NCI-H1436 (cell line): ENCODE data around the gene EDNRB.
"Not testable (repeated sequence)": the region's sequence is repeated elsewhere in the genome, so short reads cannot be mapped to it uniquely, and the experiment has no call there.

Experiments used
- DNase-seq: peaks from one replicate; lab custom pipeline; 2025; lab: John Stamatoyannopoulos, UW

EDNRB gene

DNA sequence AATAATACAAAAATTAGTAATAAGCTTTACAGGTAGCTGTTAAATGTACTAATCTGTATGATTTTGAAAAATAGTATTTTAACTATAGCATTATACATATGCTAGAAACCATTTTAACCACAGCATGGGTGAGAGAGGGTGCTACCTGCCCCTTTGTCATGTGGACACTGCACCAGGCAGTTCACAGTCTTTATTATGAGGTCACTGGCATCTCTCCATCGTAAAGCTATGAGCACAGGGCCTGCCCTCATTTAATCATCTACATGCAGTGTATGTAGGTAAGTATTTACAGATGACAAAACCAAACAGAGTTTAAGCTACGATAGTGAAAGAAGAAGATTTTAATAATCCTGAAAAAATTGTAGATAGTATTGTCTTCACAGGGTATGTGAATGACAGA lies 21.7 kb downstream of the EDNRB start:
- DNase-seq, result no peak

DNA sequence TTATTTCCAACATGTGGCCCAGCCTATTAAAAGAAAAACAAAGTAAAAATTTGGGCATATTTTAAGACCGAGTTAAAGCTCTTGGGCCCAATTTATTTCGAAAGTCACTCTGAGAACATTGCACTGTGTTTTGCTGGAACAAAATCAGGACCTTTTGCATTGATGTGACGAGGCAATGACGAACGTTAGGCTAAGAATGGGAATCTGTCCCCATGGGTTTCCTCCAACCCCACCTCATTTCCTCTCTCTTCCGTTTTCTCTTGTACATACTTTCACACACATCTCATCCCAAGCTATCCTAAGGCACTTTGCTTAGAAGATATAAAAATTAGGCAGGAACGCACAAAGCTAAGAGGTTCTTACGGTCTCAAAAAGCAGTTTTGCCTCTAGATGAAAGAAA lies 22.1 kb downstream of the EDNRB start:
- DNase-seq, result no peak

DNA sequence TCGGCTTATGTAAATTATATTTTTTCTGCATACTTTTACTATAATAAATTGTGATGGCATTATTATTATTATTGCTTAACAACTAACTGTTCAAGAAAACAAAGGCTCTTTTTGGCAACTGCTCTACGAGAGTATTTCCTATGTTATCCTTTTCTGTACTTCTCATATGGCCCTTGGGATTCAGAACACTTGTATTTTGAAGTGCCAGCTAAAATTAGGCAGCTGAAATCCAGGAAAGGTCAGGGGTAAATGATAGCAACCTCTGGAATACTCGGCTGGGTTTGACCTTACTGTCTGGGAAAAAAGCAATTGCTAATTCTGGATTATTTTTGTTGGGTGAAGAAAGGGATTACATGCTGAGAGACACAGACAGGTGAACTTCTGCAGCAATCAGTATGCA lies 23.9 kb downstream of the EDNRB start:
- no peak for DNase-seq

DNA sequence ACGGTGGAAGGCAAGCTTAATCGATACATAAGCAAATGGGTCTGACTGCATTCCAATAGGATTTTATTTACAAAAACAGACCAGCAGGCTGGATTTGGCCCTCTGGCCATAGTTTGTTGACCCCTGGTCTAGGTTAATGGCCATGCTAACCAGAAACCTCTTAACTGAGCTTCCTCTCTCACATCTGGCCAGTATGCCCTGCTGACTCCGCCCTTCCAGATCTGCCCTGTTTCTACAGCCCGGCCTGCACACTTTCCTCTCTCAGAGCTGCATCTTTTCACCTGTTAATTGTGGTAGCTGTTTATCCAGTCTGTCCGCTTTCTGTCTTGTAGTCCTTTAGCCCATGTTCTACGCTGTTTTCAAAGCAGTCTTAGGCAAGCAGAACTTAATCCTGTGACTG lies 25.6 kb downstream of the EDNRB start:
- no peak for DNase-seq

DNA sequence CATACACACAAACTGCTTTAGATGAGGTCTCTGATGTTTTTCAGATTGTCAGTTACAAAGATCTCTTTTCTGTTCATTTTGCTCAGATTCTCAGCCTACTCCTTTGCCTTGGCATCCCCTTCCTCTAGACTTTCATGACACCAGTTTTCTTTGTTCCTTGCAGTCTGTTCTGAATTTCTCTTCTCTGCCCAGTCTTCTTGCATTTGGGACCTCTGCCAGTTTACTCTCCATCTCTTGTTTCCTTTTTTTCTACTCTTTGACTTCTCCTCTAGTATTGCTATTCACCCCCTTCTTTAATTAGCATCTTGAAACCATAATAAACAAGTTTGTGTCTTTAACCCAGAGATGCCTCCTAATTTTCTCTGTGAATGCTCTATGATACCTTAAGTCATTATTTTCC lies 26.1 kb downstream of the EDNRB start:
- no peak for DNase-seq

DNA sequence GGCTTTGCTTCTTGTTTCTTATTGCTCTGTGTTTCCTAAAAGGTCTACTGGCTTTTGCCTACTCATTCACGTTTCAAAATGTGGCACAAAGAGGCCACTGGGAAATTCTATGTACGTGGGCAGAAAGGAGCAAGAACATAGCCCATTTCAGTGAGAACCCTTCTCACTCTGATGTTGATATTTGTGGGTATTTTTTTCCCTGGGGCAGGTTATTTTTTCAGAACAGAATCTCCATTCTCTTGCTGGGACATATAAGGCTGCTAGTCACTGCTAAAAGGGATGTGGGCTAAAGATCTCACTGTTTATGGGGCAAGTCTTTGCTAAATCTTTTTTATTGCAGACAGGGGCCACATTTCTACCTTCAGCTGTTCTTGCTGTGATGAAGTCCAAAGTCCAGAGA lies 27.1 kb downstream of the EDNRB start:
- DNase-seq, result no peak

DNA sequence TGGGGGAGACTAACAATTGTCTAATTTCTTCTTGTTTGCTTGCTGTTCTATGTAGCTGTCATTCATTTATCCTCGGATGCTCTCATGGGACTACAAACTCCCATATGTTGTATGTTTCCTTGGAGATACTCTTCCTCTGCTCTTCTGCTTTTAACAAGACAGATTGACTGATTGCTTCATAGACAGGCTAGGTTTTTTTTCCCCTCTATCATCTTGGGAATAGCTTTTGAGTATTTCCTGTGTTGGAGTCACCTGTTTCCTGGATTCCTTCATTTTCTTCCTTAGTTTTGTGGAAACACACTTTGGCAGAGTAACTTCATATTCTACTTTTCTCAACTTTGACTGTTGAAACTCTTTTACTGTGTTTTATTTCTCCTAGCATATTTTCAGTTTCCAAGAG lies 27.6 kb downstream of the EDNRB start:
- DNase-seq, result no peak

DNA sequence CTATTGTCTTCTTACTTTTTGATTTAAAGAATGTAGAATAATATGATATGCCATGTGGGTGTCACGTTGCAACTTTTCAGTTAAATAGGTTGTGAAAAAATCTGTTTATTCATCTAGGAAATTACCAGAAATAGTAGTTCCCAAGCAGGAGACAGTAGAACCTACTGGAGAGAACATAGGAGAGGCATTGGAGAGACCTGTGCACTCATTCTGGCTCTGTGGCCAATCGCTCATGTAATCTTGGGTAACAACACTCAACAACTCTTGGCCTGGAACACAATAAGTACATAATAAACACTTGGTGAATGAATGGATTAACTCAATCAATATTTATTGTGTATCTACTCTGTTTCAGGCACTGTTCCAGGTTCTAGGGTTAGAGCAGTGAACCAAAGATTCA lies 35.3 kb downstream of the EDNRB start:
- DNase-seq, result no peak

DNA sequence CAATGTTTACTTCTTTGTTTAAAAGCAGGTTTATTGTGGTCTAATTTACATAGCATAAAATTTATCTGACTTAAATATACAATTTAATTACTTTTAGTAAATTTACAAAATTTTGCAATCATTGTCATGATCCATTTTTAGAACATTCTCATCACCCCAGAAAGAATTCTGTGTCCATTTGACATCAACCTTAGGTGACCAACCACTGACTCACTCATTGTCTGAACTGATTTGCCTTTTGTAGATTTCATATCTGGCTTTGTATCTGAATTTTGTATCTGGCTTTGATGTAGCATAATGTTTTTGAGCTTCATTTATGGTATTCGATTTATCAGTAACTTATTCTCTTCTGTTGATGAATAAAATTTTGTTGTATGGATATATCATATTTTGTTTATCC lies 40.4 kb downstream of the EDNRB start:
- DNase-seq, result no peak

DNA sequence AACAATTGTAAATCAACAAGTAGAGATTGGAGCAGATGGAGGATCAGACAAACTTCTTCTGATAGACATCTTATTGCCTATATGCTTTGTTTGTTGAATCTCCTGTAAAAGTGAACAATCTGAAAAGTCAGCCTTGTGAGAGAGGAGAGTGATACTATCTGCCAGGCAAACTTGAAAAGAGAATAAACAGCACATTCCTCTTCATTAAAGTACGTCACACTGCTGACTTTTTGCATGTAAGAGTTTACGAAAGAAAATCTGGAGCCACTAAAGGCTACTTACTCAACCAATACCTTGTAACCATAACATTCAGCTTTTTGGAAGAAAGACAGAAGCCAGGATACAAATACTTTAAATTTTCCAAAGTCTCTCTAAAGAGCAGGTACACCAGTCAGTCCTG lies 42.5 kb downstream of the EDNRB start:
- no peak for DNase-seq

DNA sequence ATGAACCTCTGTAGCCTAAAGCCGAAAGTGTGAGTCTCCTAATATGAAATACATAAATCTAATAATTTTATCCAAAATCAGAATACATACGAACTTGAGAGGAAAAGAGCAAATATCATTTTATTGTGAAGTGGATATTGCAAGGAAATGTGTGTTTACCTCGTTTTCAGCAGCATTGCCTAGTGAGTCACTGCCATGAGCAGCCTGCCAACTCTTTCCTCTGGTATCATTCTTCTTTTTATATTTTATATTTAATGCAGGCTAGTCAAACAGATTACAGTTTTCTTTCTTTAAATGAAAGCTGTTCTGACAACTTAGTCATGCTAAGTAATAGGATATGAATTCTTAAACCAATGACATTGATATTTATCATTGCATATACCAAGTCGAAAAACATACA lies 44.2 kb downstream of the EDNRB start:
- DNase-seq, result no peak

DNA sequence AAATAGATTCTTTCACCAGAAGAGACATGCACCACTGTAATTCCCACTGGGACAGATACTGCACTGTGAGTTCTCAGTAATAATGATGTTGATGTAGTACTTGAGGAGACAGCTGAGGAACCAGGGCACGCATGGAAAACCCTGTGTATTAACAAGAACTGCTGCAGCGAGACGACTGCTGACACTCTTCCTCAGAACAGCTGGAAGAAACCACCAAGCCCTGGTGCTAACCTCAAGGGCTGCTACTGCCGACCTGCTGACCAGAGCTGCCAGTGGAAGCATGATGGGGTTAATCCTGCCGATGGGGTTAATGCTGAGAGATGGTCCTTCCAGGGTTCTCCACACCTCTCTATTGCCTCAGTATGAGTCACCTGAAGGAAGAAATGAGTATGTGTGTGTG lies 45.6 kb downstream of the EDNRB start:
- no peak for DNase-seq

DNA sequence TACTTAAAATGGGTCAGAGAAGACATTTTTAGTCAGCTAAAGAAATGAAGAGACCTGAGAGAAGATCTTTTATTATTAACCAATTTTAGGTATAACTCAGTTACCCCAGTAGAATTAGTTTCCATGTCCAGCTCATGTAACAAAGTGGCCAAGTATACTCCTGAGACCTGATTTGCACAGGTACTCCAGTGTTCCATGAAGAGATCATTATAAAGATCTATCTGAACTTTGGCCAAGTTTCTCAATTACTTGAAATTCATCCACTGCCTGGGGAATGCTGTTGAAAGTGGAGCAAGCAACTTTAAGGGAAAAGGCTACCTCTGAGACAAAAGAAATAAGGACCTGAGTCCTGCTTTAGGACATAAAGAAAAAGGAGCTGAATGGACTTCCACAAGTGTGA lies 47.0 kb downstream of the EDNRB start:
- DNase-seq, result no peak

DNA sequence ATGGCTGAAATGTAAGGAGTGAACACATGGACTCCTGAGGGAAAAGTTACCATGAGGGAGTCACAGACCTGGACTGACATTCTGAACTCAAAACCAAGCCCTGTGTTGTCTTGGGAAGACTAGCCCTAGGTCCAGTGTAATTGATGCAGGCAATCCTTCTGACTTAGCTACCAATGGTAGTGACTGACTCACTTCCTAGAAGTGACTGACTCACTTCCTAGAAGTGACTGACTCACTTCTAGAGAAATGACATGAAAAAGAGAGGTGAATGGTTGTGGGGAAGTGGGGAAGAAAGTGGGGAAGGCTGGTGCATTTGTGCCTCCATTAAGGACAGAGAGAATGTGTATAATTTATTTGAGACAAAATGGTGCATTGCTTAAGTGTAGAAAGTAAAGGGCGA lies 49.9 kb downstream of the EDNRB start:
- no peak for DNase-seq

DNA sequence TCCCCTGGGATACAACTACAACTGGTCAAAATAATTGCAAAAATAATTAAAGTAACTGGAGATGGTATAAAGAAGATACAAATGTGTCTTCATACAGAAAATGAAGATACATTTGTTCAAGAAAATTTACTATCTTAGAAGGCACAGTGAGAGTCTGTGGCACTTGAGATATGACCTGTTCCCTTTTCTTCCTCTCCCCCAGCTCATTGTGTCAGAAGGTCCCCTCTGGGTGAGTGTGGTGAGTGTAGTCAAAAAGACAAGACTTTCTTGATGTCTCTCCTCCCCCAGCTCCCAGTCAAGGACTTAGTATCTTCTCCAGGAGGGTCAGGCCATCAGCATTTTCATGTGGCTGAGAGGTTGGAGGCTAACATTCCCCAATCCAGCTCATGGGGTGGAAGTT lies 51.7 kb downstream of the EDNRB start:
- DNase-seq, result no peak

DNA sequence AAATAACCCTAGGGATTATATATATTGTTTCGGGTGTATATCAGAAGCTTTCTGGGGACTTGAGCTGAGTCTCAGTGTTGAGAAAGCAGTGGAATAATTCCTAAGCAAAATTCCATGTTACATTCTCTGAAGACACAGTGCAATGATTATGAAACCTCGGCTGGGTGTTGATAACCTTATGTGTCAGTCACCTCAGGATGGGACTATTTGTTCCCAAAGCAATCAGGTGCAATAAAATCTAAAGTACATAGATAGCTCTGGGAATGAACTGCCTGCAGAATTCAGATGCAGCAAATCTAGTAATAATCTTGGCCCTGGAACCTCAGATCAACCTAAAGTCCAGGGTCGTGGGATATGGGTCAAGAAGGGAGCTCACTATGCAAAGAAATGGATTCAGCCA lies 53.0 kb downstream of the EDNRB start:
- no peak for DNase-seq

DNA sequence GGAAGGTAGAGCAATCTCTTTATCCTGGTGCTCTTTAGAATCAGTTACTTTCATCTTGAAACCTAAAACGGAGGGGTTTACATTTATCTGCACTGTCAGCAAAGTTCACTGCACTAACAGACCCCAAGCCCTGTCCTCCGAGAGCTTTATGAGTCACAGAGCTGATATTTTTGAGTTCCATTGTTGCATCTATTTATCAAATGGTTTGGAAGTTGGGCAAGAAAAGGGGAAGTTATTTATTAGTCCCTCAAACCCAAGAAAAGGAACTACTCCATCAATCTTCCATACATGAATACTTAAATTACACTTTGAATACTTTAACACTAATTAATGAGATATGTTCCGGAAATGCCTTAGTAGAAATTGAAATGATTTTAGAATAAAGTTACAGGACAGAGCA lies 55.5 kb downstream of the EDNRB start:
- DNase-seq, result no peak

DNA sequence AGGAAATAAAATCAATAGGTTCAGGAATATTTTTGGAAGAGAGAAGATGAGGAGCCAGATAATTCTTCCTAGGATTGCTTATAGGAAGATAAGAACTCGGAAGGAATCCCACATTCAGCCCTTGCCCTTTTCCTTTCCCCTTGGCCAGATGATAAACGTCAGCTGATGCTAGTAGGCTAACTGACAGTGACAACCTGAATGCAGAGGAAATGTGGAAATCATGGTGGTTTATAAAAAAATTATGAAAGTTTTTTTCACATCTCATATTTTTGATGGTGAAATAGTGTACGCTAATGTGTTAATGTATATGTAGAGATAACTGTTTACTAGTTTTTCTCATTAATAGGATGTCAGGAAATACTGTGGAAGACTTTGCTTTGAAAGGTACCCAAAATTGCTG lies 56.9 kb downstream of the EDNRB start:
- no peak for DNase-seq

DNA sequence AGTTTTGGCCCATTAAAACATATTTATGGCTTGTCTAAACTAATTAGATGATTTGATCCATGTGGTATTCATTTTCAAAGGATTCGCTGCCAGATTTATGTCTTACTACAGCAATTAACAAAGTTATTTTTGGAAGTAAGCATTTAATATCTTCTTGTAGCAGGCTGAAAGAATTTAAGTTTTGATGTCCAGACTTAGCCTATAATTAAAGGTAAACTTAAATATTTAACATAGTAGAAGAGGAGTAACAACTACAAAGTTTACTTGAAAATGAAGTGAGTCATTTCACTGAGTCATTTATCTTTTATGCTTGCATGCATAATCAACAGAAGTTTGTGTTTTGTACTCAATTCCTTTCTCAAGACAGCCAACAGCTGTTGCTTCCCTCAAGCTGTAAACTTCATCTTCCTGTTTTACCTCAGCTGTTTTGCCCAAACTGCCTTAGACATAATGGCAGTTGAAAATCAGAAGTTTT lies 58.1 kb downstream of the EDNRB start:
- no peak for DNase-seq

DNA sequence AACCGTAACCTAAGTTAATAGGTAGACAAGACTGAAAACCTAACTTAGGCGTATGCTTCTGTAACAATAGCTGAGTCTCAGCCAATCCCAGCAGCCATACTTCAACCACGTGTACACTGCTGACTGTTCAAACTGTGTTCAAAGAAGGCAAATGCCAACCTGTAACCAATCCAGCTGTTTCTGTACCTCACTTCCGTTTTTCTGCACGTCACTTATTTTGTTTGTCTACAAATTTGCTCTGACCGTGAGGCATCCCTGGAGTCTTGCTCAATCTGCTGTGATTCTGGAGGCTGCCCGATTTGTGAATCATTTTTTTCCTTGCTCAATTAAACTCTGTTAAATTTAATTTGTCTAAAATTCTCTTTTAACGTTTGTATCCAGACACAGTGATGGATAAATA lies 59.2 kb downstream of the EDNRB start:
- DNase-seq, result no peak

DNA sequence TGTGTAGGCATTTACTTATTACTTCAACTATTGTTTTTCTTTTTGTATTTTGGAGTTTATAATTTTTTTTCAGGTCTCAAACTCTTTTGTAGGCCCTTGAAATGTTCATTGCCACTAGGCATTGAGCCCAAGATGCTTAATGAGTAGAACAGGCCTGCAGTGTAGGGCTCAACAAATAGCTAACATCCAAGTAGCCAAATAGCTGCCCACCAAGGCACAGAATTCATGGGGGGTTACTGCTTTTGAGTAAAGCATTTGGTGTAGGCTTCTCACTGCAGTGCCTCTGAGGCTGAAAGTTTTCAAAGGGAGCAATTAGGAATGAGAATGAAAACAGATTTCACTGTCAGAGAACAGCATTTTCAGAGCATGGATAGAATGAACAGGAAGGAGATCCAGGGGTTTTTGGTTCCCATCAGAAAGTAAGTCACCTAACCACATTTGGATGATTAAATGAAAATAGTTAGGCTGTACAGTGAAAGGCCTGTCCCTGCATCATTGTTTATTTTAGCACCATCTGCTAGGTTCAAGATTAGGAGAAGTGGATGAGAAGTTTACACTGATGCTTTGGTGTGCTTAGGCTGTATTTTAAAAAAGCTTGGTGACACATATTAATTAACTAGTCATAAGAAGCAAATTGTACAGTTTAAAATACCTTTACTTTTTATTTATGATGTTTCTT lies 61.0 kb downstream of the EDNRB start:
- DNase-seq, result no peak

DNA sequence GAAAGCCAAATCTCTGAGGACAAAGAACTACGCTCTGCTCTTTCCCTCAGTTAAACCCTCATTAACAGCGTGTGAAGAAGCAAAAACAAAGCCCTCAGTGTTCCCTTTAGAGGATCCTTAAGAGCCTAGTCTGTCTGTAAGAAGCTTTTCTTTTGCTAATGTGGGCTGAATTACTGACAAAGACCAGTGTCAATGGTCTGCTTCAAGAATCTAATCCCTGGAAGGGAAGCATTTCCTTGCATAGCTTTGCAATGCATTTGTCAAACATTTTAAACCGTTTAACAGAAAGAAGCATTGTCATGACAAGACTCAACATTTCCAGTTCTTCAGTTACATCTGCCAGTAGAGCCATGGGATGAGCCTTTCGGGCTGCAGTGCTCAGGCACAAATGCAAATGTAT lies 64.9 kb downstream of the EDNRB start:
- DNase-seq, result no peak

DNA sequence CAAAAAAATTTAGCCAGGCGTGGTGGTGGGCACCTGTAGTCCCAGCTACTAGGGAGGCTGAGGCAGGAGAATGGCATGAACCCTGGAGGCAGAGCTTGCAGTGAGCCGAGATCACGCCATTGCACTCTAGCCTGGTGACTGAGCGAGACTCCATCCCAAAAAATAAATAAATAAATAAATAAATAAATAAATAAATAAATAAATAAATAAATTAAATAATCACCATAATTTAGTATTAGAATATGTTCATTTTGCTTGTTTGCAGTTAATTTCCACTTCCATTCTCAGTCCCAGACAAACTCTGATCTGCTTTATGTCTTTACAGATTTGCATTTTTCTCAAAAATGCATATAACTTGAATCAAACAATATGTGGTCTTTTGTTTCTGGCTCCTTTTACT lies 70.6 kb downstream of the EDNRB start:
- not testable (repeated sequence) for DNase-seq

DNA sequence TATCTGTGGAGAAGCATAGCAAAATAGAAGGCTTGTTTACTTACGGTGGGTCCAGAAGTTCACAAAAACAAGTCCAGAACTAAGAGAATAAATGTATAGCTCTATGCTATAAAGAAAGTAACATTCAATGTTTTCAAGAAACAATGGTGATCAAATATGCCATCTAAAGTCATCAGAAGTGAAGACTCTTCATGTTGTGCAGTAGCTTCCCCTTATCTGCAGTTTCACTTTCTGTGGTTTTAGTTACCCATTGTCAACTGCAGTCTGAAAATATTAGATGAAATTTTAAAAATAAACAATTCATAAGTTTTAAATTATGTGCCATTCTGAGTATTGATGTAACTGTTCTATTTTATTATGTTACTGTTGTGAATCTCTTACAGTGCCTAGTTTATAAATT lies 72.5 kb downstream of the EDNRB start:
- no peak for DNase-seq
